ENCODE results near the gene MACROD2. TPM values are rescaled to one million over a fixed set of nuclear protein-coding genes. Genes with fewer than 3 reads are reported as not detected.

The MACROD2 gene
- polyA plus RNA-seq, 1 donor (not counting 4 experiments of a cell fraction or from before 2014, with no cell fraction given) = 0.71 TPM

- H3K9me3 ChIP-seq (ENCODE audit: control insufficient read depth, low read depth, low read length) = no peaks in the 10 kb centered on the region
- no peak overlapping the region for H2AFZ ChIP-seq (ENCODE audit: control insufficient read depth, low read length)
- TF ChIP-seq, protein P1, sequence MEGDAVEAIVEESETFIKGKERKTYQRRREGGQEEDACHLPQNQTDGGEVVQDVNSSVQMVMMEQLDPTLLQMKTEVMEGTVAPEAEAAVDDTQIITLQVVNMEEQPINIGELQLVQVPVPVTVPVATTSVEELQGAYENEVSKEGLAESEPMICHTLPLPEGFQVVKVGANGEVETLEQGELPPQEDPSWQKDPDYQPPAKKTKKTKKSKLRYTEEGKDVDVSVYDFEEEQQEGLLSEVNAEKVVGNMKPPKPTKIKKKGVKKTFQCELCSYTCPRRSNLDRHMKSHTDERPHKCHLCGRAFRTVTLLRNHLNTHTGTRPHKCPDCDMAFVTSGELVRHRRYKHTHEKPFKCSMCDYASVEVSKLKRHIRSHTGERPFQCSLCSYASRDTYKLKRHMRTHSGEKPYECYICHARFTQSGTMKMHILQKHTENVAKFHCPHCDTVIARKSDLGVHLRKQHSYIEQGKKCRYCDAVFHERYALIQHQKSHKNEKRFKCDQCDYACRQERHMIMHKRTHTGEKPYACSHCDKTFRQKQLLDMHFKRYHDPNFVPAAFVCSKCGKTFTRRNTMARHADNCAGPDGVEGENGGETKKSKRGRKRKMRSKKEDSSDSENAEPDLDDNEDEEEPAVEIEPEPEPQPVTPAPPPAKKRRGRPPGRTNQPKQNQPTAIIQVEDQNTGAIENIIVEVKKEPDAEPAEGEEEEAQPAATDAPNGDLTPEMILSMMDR (optimal IDR thresholded peaks at IDR 0.05 in 1 of 3, IDR thresholded peaks at IDR 0.05 in 1 of 3, conservative IDR thresholded peaks at IDR 0.05 in 1 of 3; ENCODE audit: extremely low read depth in 1 of 3, insufficient read depth in 2 of 3, low read length in 3 of 3) = no peak
- no peak for TF ChIP-seq EZH2 (IDR thresholded peaks at IDR 0.05; ENCODE audit: low read length)
- H3K4me1 ChIP-seq (ENCODE audit: control insufficient read depth, extremely low read depth, insufficient read depth, low read length) = no peaks in the 10 kb centered on the region
- DNase-seq (ENCODE audit: low read depth, low spot score) (no peak), FAIRE-seq (no peak)
- H3K27me3 ChIP-seq (ENCODE audit: control insufficient read depth, extremely low read depth, insufficient read depth, low read length) = no peaks in the 10 kb centered on the region
- H3K36me3 ChIP-seq (ENCODE audit: control insufficient read depth in 2 of 2, extremely low read depth in 1 of 2, insufficient read depth in 2 of 2, low read length in 2 of 2) = no peaks in the 10 kb centered on the region
- H3K4me2 ChIP-seq (ENCODE audit: control insufficient read depth, extremely low read depth, insufficient read depth, low read depth, low read length) = no peak overlapping the region
- dilution Hi-C loops (cut with MboI; ENCODE audit: extremely low pct_ligation_motif_present, low sequenced_read_pairs) = no loop called here
- no peak overlapping the region for H3K4me3 ChIP-seq (ENCODE audit: control insufficient read depth in 2 of 3, extremely low read depth in 1 of 3, insufficient read depth in 2 of 3, low read depth in 1 of 3, low read length in 3 of 3)
- H3K27ac ChIP-seq (ENCODE audit: control insufficient read depth, insufficient read depth, low read length) = no peak overlapping the region
- H3K79me2 ChIP-seq (ENCODE audit: control insufficient read depth, insufficient read depth, low read length) = no peaks in the 10 kb centered on the region
- H3K9me1 ChIP-seq (ENCODE audit: control insufficient read depth, extremely low read depth, insufficient read depth, low read length) = no peaks in the 10 kb centered on the region
- H4K20me1 ChIP-seq (ENCODE audit: control insufficient read depth, extremely low read depth, insufficient read depth, low read length) = no peaks in the 10 kb centered on the region
- H3K9ac ChIP-seq (ENCODE audit: control insufficient read depth, extremely low read depth, insufficient read depth, low read length) = no peak overlapping the region
Measured at GRCh38 chr20:13960525-13960924, 34.8 kb upstream of the MACROD2 start.

DNA sequence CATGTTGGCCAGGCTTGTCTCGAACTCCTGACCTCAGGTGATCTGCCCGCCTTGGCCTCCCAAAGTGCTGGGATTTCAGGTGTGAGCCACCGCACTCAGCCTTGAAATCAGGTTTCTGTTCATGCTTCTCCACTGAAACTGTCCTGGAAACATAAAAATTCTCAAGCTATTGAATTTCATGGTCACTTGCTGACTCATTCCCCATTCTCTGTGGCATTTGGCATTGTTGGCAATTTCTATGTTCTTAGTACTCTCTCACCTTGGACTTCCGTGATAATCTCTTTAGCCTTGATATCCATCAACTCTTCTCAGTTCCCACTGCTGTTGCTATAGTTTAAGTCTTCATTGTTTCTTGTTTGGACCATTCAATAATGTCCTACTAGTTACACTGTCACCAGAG is 11.1 kb upstream of the MACROD2 start:
- Histone ChIP-seq H3K79me2 (ENCODE audit: control insufficient read depth, insufficient read depth, low read length) (no peaks in the 10 kb centered on the region), H3K9me1 (ENCODE audit: control insufficient read depth, extremely low read depth, insufficient read depth, low read length) (no peaks in the 10 kb centered on the region), H3K27me3 (ENCODE audit: control insufficient read depth, extremely low read depth, insufficient read depth, low read length) (no peaks in the 10 kb centered on the region), H4K20me1 (ENCODE audit: control insufficient read depth, extremely low read depth, insufficient read depth, low read length) (no peaks in the 10 kb centered on the region), H3K4me2 (ENCODE audit: control insufficient read depth, extremely low read depth, insufficient read depth, low read depth, low read length) (no peak overlapping the region), H3K27ac (ENCODE audit: control insufficient read depth, insufficient read depth, low read length) (no peak overlapping the region), H3K4me1 (ENCODE audit: control insufficient read depth, extremely low read depth, insufficient read depth, low read length) (no peaks in the 10 kb centered on the region), H3K36me3 (ENCODE audit: control insufficient read depth in 2 of 2, extremely low read depth in 1 of 2, insufficient read depth in 2 of 2, low read length in 2 of 2) (no peaks in the 10 kb centered on the region), H3K4me3 (ENCODE audit: control insufficient read depth in 2 of 3, extremely low read depth in 1 of 3, insufficient read depth in 2 of 3, low read depth in 1 of 3, low read length in 3 of 3) (no peak overlapping the region), H3K9ac (ENCODE audit: control insufficient read depth, extremely low read depth, insufficient read depth, low read length) (no peak overlapping the region), H3K9me3 (ENCODE audit: control insufficient read depth, low read depth, low read length) (no peaks in the 10 kb centered on the region), H2AFZ (ENCODE audit: control insufficient read depth, low read length) (no peak overlapping the region)
- no peak for DNase-seq (ENCODE audit: low read depth, low spot score)
- TF ChIP-seq, protein P1 (optimal IDR thresholded peaks at IDR 0.05 in 1 of 3, IDR thresholded peaks at IDR 0.05 in 1 of 3, conservative IDR thresholded peaks at IDR 0.05 in 1 of 3; ENCODE audit: extremely low read depth in 1 of 3, insufficient read depth in 2 of 3, low read length in 3 of 3) = no peak
- TF ChIP-seq EZH2 (IDR thresholded peaks at IDR 0.05; ENCODE audit: low read length) = no peak
- no peak for FAIRE-seq
- dilution Hi-C loops (cut with MboI; ENCODE audit: extremely low pct_ligation_motif_present, low sequenced_read_pairs) = no loop called here
